ENCODE results near the gene CD37. TPM values are rescaled to one million over a fixed set of nuclear protein-coding genes. Genes with fewer than 3 reads are reported as not detected.

Gene CD37
- total RNA-seq, 1 donor from 2014 or later = not detected

GRCh38 chr19:49387936-49388372, 52.7 kb downstream of the CD37 start, which contains the start of gene KASH5:
KASH5 (plus strand) TSS chr19:49388249; CDS start chr19:49390884, 2,635 bp downstream.
- peaks cover 5% of the 10 kb centered on the region for H3K4me1 Mint-ChIP-seq (ENCODE audit: unreplicated experiment)
- no peak within 1 kb of the TSS for H3K27ac Mint-ChIP-seq (ENCODE audit: unreplicated experiment)
- H3K9me3 Mint-ChIP-seq (ENCODE audit: unreplicated experiment) = no peaks in the 10 kb centered on the region
- DNase-seq (ENCODE audit: low spot score) = no peak
- peaks cover 7% of the 10 kb centered on the region for H3K36me3 Mint-ChIP-seq (ENCODE audit: low read depth, unreplicated experiment)
- H3K4me3 Mint-ChIP-seq (ENCODE audit: unreplicated experiment) = no peak within 1 kb of the TSS
- H3K27me3 Mint-ChIP-seq (ENCODE audit: unreplicated experiment) = peaks cover 8% of the 10 kb centered on the region
- TF ChIP-seq CTCF (IDR thresholded peaks at IDR 0.05; ENCODE audit: unreplicated experiment) = no peak

GRCh38 chr19:49389406-49389805, 54.2 kb downstream of the CD37 start:
- no peaks in the 10 kb centered on the region for H3K9me3 Mint-ChIP-seq (ENCODE audit: unreplicated experiment)
- TF ChIP-seq CTCF (IDR thresholded peaks at IDR 0.05; ENCODE audit: unreplicated experiment) = no peak
- H3K27ac Mint-ChIP-seq (ENCODE audit: unreplicated experiment) = no peak overlapping the region
- H3K27me3 Mint-ChIP-seq (ENCODE audit: unreplicated experiment) = peaks cover 11% of the 10 kb centered on the region
- no peak overlapping the region for H3K4me3 Mint-ChIP-seq (ENCODE audit: unreplicated experiment)
- peaks cover 5% of the 10 kb centered on the region for H3K4me1 Mint-ChIP-seq (ENCODE audit: unreplicated experiment)
- no peak for DNase-seq (ENCODE audit: low spot score)
- H3K36me3 Mint-ChIP-seq (ENCODE audit: low read depth, unreplicated experiment) = peaks cover 7% of the 10 kb centered on the region

Small RNAs within 50 kb of the gene (microRNA-seq; reads per million reads assigned to microRNA genes)
- not detected for gene MIR4324 (ENCODE audit: unreplicated experiment)

Other genes starting within 250 kb of the CD37 start
- 203 TPM for gene SNRNP70, start 250.0 kb upstream of the CD37 start, total RNA-seq (ENCODE audit: unreplicated experiment)
- 5.8 TPM for gene LIN7B, start 221.0 kb upstream of the CD37 start, total RNA-seq (ENCODE audit: unreplicated experiment)
- gene C19orf73, start 216.3 kb upstream of the CD37 start, total RNA-seq (ENCODE audit: unreplicated experiment) = 0.51 TPM
- 19.7 TPM for gene PPFIA3, start 215.9 kb upstream of the CD37 start, total RNA-seq (ENCODE audit: unreplicated experiment)
- 0.72 TPM for gene HRC, start 180.0 kb upstream of the CD37 start, total RNA-seq (ENCODE audit: unreplicated experiment)
- 75.3 TPM for gene TRPM4, start 177.6 kb upstream of the CD37 start, total RNA-seq (ENCODE audit: unreplicated experiment)
- 4.0 TPM for gene SLC6A16, start 10.2 kb upstream of the CD37 start, total RNA-seq (ENCODE audit: unreplicated experiment)
- gene TEAD2, start 27.0 kb downstream of the CD37 start, total RNA-seq (ENCODE audit: unreplicated experiment) = 167 TPM
- 2.2 TPM for gene DKKL1, start 28.5 kb downstream of the CD37 start, total RNA-seq (ENCODE audit: unreplicated experiment)
- 0.26 TPM for gene KASH5, start 52.8 kb downstream of the CD37 start, total RNA-seq (ENCODE audit: unreplicated experiment)
- gene PTH2, start 88.0 kb downstream of the CD37 start, total RNA-seq (ENCODE audit: unreplicated experiment) = not detected
- gene GFY, start 90.0 kb downstream of the CD37 start, total RNA-seq (ENCODE audit: unreplicated experiment) = not detected
- gene SLC17A7, start 106.1 kb downstream of the CD37 start, total RNA-seq (ENCODE audit: unreplicated experiment) = 0.92 TPM
- gene PIH1D1, start 116.4 kb downstream of the CD37 start, total RNA-seq (ENCODE audit: unreplicated experiment) = 78.8 TPM
- 49.6 TPM for gene ALDH16A1, start 117.8 kb downstream of the CD37 start, total RNA-seq (ENCODE audit: unreplicated experiment)
- 1.4 TPM for gene FLT3LG, start 138.8 kb downstream of the CD37 start, total RNA-seq (ENCODE audit: unreplicated experiment)
- gene RPL13A, start 152.2 kb downstream of the CD37 start, total RNA-seq (ENCODE audit: unreplicated experiment) = 2,762 TPM
- gene RPS11, start 161.0 kb downstream of the CD37 start, total RNA-seq (ENCODE audit: unreplicated experiment) = 2,099 TPM
- gene FCGRT, start 177.3 kb downstream of the CD37 start, total RNA-seq (ENCODE audit: unreplicated experiment) = 127 TPM
- 19.4 TPM for gene RCN3, start 192.6 kb downstream of the CD37 start, total RNA-seq (ENCODE audit: unreplicated experiment)
- gene NOSIP, start 245.2 kb downstream of the CD37 start, total RNA-seq (ENCODE audit: unreplicated experiment) = 76.3 TPM
- 2.4 TPM for gene PRRG2, start 245.9 kb downstream of the CD37 start, total RNA-seq (ENCODE audit: unreplicated experiment)

All from endothelial cell (in vitro differentiated cells).